ENCODE measurements around the gene NCKAP5. TPM values are rescaled to one million over a fixed set of nuclear protein-coding genes. Genes with fewer than 3 reads are reported as not detected.

The NCKAP5 gene
- polyA plus RNA-seq, 2 of the 4 experiments (the other 2 are of a cell fraction): 3.0 to 4.1 TPM

GRCh38 chr2:133072837-133073694 lies 495.2 kb downstream of the NCKAP5 start:
- TF ChIP-seq MAX (IDR thresholded peaks at IDR 0.05) (no peak), EHF (CRISPR knock-in tag; IDR thresholded peaks at IDR 0.05) (no peak), CTCF (IDR thresholded peaks at IDR 0.05) (no peak), FOXS1 (CRISPR knock-in tag; IDR thresholded peaks at IDR 0.05) (no peak), JUNB (IDR thresholded peaks at IDR 0.05) (no peak), TFCP2L1 (CRISPR knock-in tag; IDR thresholded peaks at IDR 0.05) (no peak), ESRRA (IDR thresholded peaks at IDR 0.05; ENCODE audit: borderline replicate concordance, low read length) (no peak), REST (IDR thresholded peaks at IDR 0.05) (no peak), ZC3H11A (IDR thresholded peaks at IDR 0.05) (no peak), ZNF302 (CRISPR knock-in tag; IDR thresholded peaks at IDR 0.05) (no peak)
- CTCF ChIA-PET: no interaction called here
- no peaks in the 10 kb centered on the region for H3K9me3 ChIP-seq
- peaks cover 9% of the 10 kb centered on the region; the same call in 2 of the 3 replicates for H3K4me1 ChIP-seq
- POLR2A ChIA-PET: no interaction called here
- no peak overlapping the region for H3K4me3 ChIP-seq
- WGBS (ENCODE audit: missing lambda C conversion rate): 24% methylated on average over 5 of the region's 5 CpGs
- no peak overlapping the region for H3K27ac ChIP-seq
- no peak for FAIRE-seq
- no peak for ATAC-seq
- H3K4me2 ChIP-seq: peak overlapping the region; percentile 33
- peak in 1 of 2 experiments; percentile 7 for DNase-seq (ENCODE audit: low read depth in 1 of 2, low spot score in 1 of 2)

- POLR2A ChIA-PET: no interaction called here
- no peak overlapping the region for H3K27ac ChIP-seq
- no peaks in the 10 kb centered on the region for H3K4me1 ChIP-seq
- CTCF ChIA-PET: no interaction called here
- DNase-seq (ENCODE audit: low read depth in 1 of 2, low spot score in 1 of 2) (peak in 1 of 2 experiments; percentile 13), ATAC-seq (no peak), FAIRE-seq (no peak)
- H3K4me3 ChIP-seq: no peak overlapping the region
- no peak overlapping the region for H3K4me2 ChIP-seq
- TF ChIP-seq HOXA7 (CRISPR knock-in tag; IDR thresholded peaks at IDR 0.05): no peak
- TF ChIP-seq ATOH8 (CRISPR knock-in tag; IDR thresholded peaks at IDR 0.05; ENCODE audit: low read depth): no peak
- TF ChIP-seq MYC (IDR thresholded peaks at IDR 0.05; ENCODE audit: borderline replicate concordance, low read length): no peak
- peak; percentile 80; the same call in 1 of the 2 replicates for TF ChIP-seq EHMT2 (IDR thresholded peaks at IDR 0.05; ENCODE audit: low read depth)
- TF ChIP-seq CBX8 (IDR thresholded peaks at IDR 0.05): no peak
- no peak for TF ChIP-seq EP300 (IDR thresholded peaks at IDR 0.05)
- TF ChIP-seq ELK1 (IDR thresholded peaks at IDR 0.05; ENCODE audit: low read depth, low read length): no peak
- TF ChIP-seq JUN (IDR thresholded peaks at IDR 0.05): no peak
- TF ChIP-seq RNF2 (IDR thresholded peaks at IDR 0.05; ENCODE audit: borderline replicate concordance, low read depth): no peak
- no peak for TF ChIP-seq PHF8 (IDR thresholded peaks at IDR 0.05; ENCODE audit: borderline replicate concordance, low read depth)
- TF ChIP-seq ZNF302 (CRISPR knock-in tag; IDR thresholded peaks at IDR 0.05): no peak
- peak; percentile 96 for TF ChIP-seq REST (IDR thresholded peaks at IDR 0.05)
- H3K9me3 ChIP-seq: no peaks in the 10 kb centered on the region
- WGBS (ENCODE audit: missing lambda C conversion rate): 9% methylated on average over 4 of the region's 4 CpGs
Measured at GRCh38 chr2:133063775-133064174, 504.5 kb downstream of the NCKAP5 start.

All from A549 (cell line).